K562 (cell line): ENCODE results near the gene BMP4.

Source experiments
- EP300 ChIP-seq: IDR thresholded peaks from 2 replicates; pipeline ENCODE4 v1.6.1; 2012; ENCODE audit warnings: low read length, improper control_type of control experiment
- GABPA ChIP-seq: fragments of 200-800 bp; sonication (Bioruptor generic); conservative IDR thresholded peaks from 2 replicates; pipeline ENCODE4 v1.6.1; 2016; ENCODE audit warnings: low read depth, missing genetic modification characterization, missing compliant biosample characterization
- KLF10 ChIP-seq: fragments of 250-450 bp; sonication (Bioruptor Pico); IDR thresholded peaks from 2 replicates; pipeline ENCODE4 v1.6.1; 2021; ENCODE audit warnings: matching md5 sums
- MAFF ChIP-seq: IDR thresholded peaks from 2 replicates; pipeline ENCODE4 v1.6.1; 2012; ENCODE audit warnings: low read length, improper control_type of control experiment
- TF ChIP-seq, protein P1 (sequence below), 3 experiments: IDR thresholded peaks in 2 of 3; conservative IDR thresholded peaks in 1 of 3; 2 replicates each; pipeline ENCODE4 v1.5.1; 2011 to 2012; ENCODE audit warnings: low read length in 3 of 3, mild to moderate bottlenecking in 3 of 3, control low read depth in 2 of 3, improper control_type of control experiment in 1 of 3, inconsistent platforms in 1 of 3, low read depth in 1 of 3, mixed read lengths in 1 of 3, moderate library complexity in 1 of 3; ENCODE audit not compliant: insufficient read depth in 2 of 3
- TF ChIP-seq, protein P2 (sequence below): IDR thresholded peaks from 2 replicates; pipeline ENCODE4 v1.6.1; 2016; ENCODE audit warnings: missing genetic modification characterization, missing compliant biosample characterization
- TF ChIP-seq, protein P3 (sequence below), 2 experiments: fragments of 450-650 bp; formaldehyde crosslinking in 1 of 2; IDR thresholded peaks; 2 replicates each; pipeline versions ENCODE4 v1.4.0 to v1.6.1; 2014 to 2020; ENCODE audit warnings: mild to moderate bottlenecking in 2 of 2, borderline replicate concordance in 1 of 2, low read depth in 1 of 2
- TF ChIP-seq, protein P4 (sequence below): sonication (generic); formaldehyde crosslinking; IDR thresholded peaks from 2 replicates; pipeline ENCODE4 v1.8.0; 2023; ENCODE audit warnings: missing genetic modification reagents, mild to moderate bottlenecking, borderline replicate concordance

DNA sequence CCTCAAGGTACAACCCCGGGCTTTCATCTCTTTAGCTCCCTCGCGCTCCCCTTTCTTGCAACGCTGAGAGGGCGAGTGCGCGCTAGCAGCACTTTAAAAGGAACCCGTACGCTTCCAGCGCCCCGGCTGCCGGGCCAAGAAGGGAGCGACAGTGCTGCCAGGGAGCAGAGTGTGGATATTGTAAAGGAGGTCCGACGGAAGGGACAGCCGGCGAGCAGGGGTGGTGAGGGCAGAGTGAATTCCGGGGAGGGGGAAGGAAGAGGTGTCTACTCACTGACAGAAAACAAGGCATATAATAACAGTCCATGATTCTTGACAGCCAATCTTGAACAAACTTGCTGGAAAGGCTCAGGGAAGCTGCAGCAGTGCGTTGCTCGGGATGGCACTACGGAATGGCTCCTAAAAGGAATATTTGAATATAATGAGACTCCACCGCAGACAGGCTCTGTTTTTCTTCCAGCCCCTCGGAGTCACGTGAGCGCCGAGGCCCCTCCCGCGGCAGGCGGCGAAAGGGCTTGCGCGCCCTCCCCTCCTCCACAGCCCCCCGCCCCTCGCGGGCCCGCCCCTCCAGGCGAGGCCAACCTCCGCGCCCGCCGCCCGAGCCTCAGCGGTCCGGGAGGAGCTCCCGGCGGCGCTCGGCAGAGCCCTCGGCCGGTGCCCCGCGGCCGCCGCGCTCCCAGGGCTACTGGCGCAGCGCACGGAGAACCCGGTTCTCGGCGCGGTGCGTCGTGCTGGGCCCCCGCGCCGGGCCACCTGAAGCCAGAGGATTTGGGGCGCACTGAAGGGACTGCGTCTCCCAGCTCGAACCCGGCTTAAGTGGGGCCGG is 3.4 kb downstream of the BMP4 start:
- TF ChIP-seq, protein P1, sequence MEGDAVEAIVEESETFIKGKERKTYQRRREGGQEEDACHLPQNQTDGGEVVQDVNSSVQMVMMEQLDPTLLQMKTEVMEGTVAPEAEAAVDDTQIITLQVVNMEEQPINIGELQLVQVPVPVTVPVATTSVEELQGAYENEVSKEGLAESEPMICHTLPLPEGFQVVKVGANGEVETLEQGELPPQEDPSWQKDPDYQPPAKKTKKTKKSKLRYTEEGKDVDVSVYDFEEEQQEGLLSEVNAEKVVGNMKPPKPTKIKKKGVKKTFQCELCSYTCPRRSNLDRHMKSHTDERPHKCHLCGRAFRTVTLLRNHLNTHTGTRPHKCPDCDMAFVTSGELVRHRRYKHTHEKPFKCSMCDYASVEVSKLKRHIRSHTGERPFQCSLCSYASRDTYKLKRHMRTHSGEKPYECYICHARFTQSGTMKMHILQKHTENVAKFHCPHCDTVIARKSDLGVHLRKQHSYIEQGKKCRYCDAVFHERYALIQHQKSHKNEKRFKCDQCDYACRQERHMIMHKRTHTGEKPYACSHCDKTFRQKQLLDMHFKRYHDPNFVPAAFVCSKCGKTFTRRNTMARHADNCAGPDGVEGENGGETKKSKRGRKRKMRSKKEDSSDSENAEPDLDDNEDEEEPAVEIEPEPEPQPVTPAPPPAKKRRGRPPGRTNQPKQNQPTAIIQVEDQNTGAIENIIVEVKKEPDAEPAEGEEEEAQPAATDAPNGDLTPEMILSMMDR (IDR thresholded peaks at IDR 0.05 in 2 of 3, conservative IDR thresholded peaks at IDR 0.05 in 1 of 3; ENCODE audit: insufficient read depth in 2 of 3, low read depth in 1 of 3, low read length in 3 of 3) = no peak
- TF ChIP-seq, protein P2, sequence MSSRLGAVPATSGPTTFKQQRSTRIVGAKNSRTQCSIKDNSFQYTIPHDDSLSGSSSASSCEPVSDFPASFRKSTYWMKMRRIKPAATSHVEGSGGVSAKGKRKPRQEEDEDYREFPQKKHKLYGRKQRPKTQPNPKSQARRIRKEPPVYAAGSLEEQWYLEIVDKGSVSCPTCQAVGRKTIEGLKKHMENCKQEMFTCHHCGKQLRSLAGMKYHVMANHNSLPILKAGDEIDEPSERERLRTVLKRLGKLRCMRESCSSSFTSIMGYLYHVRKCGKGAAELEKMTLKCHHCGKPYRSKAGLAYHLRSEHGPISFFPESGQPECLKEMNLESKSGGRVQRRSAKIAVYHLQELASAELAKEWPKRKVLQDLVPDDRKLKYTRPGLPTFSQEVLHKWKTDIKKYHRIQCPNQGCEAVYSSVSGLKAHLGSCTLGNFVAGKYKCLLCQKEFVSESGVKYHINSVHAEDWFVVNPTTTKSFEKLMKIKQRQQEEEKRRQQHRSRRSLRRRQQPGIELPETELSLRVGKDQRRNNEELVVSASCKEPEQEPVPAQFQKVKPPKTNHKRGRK (tag) = no peak
- TF ChIP-seq GABPA (tag) (no peak), MAFF (no peak), KLF10 (CRISPR knock-in tag) (no peak), EP300 (no peak)
- TF ChIP-seq, protein P3, sequence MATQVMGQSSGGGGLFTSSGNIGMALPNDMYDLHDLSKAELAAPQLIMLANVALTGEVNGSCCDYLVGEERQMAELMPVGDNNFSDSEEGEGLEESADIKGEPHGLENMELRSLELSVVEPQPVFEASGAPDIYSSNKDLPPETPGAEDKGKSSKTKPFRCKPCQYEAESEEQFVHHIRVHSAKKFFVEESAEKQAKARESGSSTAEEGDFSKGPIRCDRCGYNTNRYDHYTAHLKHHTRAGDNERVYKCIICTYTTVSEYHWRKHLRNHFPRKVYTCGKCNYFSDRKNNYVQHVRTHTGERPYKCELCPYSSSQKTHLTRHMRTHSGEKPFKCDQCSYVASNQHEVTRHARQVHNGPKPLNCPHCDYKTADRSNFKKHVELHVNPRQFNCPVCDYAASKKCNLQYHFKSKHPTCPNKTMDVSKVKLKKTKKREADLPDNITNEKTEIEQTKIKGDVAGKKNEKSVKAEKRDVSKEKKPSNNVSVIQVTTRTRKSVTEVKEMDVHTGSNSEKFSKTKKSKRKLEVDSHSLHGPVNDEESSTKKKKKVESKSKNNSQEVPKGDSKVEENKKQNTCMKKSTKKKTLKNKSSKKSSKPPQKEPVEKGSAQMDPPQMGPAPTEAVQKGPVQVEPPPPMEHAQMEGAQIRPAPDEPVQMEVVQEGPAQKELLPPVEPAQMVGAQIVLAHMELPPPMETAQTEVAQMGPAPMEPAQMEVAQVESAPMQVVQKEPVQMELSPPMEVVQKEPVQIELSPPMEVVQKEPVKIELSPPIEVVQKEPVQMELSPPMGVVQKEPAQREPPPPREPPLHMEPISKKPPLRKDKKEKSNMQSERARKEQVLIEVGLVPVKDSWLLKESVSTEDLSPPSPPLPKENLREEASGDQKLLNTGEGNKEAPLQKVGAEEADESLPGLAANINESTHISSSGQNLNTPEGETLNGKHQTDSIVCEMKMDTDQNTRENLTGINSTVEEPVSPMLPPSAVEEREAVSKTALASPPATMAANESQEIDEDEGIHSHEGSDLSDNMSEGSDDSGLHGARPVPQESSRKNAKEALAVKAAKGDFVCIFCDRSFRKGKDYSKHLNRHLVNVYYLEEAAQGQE (IDR thresholded peaks at IDR 0.05; ENCODE audit: borderline replicate concordance) = no peak
- TF ChIP-seq, protein P3 (CRISPR knock-in tag; IDR thresholded peaks at IDR 0.05; ENCODE audit: low read depth) = no peak
- TF ChIP-seq, protein P4, sequence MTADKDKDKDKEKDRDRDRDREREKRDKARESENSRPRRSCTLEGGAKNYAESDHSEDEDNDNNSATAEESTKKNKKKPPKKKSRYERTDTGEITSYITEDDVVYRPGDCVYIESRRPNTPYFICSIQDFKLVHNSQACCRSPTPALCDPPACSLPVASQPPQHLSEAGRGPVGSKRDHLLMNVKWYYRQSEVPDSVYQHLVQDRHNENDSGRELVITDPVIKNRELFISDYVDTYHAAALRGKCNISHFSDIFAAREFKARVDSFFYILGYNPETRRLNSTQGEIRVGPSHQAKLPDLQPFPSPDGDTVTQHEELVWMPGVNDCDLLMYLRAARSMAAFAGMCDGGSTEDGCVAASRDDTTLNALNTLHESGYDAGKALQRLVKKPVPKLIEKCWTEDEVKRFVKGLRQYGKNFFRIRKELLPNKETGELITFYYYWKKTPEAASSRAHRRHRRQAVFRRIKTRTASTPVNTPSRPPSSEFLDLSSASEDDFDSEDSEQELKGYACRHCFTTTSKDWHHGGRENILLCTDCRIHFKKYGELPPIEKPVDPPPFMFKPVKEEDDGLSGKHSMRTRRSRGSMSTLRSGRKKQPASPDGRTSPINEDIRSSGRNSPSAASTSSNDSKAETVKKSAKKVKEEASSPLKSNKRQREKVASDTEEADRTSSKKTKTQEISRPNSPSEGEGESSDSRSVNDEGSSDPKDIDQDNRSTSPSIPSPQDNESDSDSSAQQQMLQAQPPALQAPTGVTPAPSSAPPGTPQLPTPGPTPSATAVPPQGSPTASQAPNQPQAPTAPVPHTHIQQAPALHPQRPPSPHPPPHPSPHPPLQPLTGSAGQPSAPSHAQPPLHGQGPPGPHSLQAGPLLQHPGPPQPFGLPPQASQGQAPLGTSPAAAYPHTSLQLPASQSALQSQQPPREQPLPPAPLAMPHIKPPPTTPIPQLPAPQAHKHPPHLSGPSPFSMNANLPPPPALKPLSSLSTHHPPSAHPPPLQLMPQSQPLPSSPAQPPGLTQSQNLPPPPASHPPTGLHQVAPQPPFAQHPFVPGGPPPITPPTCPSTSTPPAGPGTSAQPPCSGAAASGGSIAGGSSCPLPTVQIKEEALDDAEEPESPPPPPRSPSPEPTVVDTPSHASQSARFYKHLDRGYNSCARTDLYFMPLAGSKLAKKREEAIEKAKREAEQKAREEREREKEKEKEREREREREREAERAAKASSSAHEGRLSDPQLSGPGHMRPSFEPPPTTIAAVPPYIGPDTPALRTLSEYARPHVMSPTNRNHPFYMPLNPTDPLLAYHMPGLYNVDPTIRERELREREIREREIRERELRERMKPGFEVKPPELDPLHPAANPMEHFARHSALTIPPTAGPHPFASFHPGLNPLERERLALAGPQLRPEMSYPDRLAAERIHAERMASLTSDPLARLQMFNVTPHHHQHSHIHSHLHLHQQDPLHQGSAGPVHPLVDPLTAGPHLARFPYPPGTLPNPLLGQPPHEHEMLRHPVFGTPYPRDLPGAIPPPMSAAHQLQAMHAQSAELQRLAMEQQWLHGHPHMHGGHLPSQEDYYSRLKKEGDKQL (CRISPR knock-in tag) = no peak
